CD4-positive, alpha-beta T cell (primary cell): ENCODE data around the gene DDIT4. TPM values are rescaled to one million over a fixed set of nuclear protein-coding genes. Genes with fewer than 3 reads are reported as not detected.
A peak's percentile ranks its signal among the peaks of the same experiment; 100 is the strongest.

Source experiments
- ATAC-seq: fragments of 200-7000 bp; cut with Tn5 transposase; one replicate; pipeline ENCODE4 v1.10.0; 2022; ENCODE audit warnings: mild to moderate bottlenecking; ENCODE audit not compliant: poor library complexity
- CTCF ChIA-PET: fragments of 350-600 bp; sonication (Branson Sonifier 250); formaldehyde crosslinking; loops from one replicate; lab custom pipeline; 2021; ENCODE audit warnings: antibody characterized with exemption, inconsistent platforms; lab: Charles Lee
- POLR2A ChIA-PET: fragments of 350-600 bp; sonication (Branson Sonifier 250); formaldehyde crosslinking; loops from one replicate; lab custom pipeline; 2021; ENCODE audit warnings: antibody characterized with exemption, inconsistent platforms; lab: Charles Lee
- DNase-seq, 14 experiments: peaks; one replicate each; pipeline ENCODE4 v3.0.0-alpha.2; 2013 to 2020; ENCODE audit warnings: mixed read lengths in 2 of 14
- H3K27ac ChIP-seq, 2 donors: one replicate each; pipeline versions ENCODE4 v1.5.1 to v1.7.0; 2013; ENCODE audit warnings: low read length in 2 of 2, low read depth in 1 of 2, mild to moderate bottlenecking in 1 of 2
- H3K27me3 ChIP-seq, 2 experiments: 1 replicate in 1 of 2; 2 replicates in 1 of 2; pipeline versions ENCODE4 v1.6.1 to v1.7.0; 2013; ENCODE audit warnings: low read length in 2 of 2, control low read depth in 1 of 2, mild to moderate bottlenecking in 1 of 2, moderate library complexity in 1 of 2; ENCODE audit not compliant: insufficient read depth in 2 of 2, control insufficient read depth in 1 of 2
- H3K36me3 ChIP-seq: one replicate; pipeline ENCODE4 v1.6.1; 2013; ENCODE audit warnings: low read length, control low read depth; ENCODE audit not compliant: insufficient read depth
- H3K4me1 ChIP-seq: one replicate; pipeline ENCODE4 v1.6.1; 2013; ENCODE audit warnings: low read length, control low read depth; ENCODE audit not compliant: insufficient read depth
- H3K4me3 ChIP-seq: one replicate; pipeline ENCODE4 v1.5.1; 2013; ENCODE audit warnings: mild to moderate bottlenecking, low read length, moderate library complexity
- H3K9me3 ChIP-seq, 2 experiments: 1 replicate in 1 of 2; 2 replicates in 1 of 2; pipeline versions ENCODE4 v1.6.1 to v1.7.0; 2013; ENCODE audit warnings: low read length in 2 of 2, mild to moderate bottlenecking in 2 of 2, control low read depth in 1 of 2, moderate library complexity in 1 of 2; ENCODE audit not compliant: control insufficient read depth in 1 of 2, insufficient read depth in 1 of 2
- H3K27ac Mint-ChIP-seq: one replicate; pipeline ENCODE4 v1.8.0; 2020; ENCODE audit warnings: mixed read lengths
- H3K27me3 Mint-ChIP-seq: one replicate; pipeline ENCODE4 v1.8.0; 2021; ENCODE audit warnings: mixed read lengths
- H3K36me3 Mint-ChIP-seq: one replicate; pipeline ENCODE4 v1.8.0; 2021; ENCODE audit warnings: low read depth, mixed read lengths
- H3K4me1 Mint-ChIP-seq: one replicate; pipeline ENCODE4 v1.8.0; 2021; ENCODE audit warnings: low read depth, mixed read lengths
- H3K4me3 Mint-ChIP-seq: one replicate; pipeline ENCODE4 v1.8.0; 2020; ENCODE audit warnings: mild to moderate bottlenecking, mixed read lengths
- H3K9me3 Mint-ChIP-seq: one replicate; pipeline ENCODE4 v1.8.0; 2020; ENCODE audit warnings: mixed read lengths
- intact Hi-C, 2 experiments: fragments of 100-400 bp; cut with DNase I in 1 of 2; cut with micrococcal nuclease in 1 of 2; formaldehyde crosslinking; loops; one replicate each; pipeline versions ENCODE4 v1.15.1 to v1.9.0; 2023 to 2025; cut with DNase I, micrococcal nuclease
- total RNA-seq, 174 experiments: library from RNA in 2 of 174; stranded (reverse) in 2 of 174; gene quantifications; one replicate each; pipeline ENCODE4 v1.2.3 and lab custom pipeline; 2021 to 2026
- TF ChIP-seq, protein P1 (sequence below): fragments of 200-600 bp; IDR thresholded peaks from one replicate; pipeline ENCODE4 v1.8.0; 2022; ENCODE audit warnings: antibody characterized with exemption, mild to moderate bottlenecking

DDIT4 gene
- total RNA-seq, 2 experiments from 2014 or later = 427 to 436 TPM

- H3K9me3 Mint-ChIP-seq = no peaks in the 10 kb centered on the region
- DNase-seq = peak; percentile 77 to 95 (median 88)
- peak overlapping the region; percentile 91 for H3K27ac Mint-ChIP-seq
- CTCF ChIA-PET = interaction anchor here (0.9 to 3.3 kb wide), 10 partner anchors 12 to 46 kb away, joined by 3 to 21 read pairs (median 5); partner anchors contain the start of gene DDIT4
- Histone ChIP-seq H3K4me1 (peaks cover 93% of the 10 kb centered on the region), H3K4me3 (peak overlapping the region; percentile 52), H3K36me3 (no peaks in the 10 kb centered on the region), H3K9me3 (no peaks in the 10 kb centered on the region), H3K27me3 (no peaks in the 10 kb centered on the region), H3K27ac (peak overlapping the region; percentile 86 to 95)
- POLR2A ChIA-PET = interaction anchor here (0.9 to 8.5 kb wide), 20 partner anchors 7 to 260 kb away, joined by 3 to 93 read pairs (median 7); partner anchors contain the start of genes ANAPC16, ASCC1, DDIT4 and SPOCK2
- TF ChIP-seq, protein P1, sequence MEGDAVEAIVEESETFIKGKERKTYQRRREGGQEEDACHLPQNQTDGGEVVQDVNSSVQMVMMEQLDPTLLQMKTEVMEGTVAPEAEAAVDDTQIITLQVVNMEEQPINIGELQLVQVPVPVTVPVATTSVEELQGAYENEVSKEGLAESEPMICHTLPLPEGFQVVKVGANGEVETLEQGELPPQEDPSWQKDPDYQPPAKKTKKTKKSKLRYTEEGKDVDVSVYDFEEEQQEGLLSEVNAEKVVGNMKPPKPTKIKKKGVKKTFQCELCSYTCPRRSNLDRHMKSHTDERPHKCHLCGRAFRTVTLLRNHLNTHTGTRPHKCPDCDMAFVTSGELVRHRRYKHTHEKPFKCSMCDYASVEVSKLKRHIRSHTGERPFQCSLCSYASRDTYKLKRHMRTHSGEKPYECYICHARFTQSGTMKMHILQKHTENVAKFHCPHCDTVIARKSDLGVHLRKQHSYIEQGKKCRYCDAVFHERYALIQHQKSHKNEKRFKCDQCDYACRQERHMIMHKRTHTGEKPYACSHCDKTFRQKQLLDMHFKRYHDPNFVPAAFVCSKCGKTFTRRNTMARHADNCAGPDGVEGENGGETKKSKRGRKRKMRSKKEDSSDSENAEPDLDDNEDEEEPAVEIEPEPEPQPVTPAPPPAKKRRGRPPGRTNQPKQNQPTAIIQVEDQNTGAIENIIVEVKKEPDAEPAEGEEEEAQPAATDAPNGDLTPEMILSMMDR = no peak
- peak; percentile 65 for ATAC-seq
- H3K4me1 Mint-ChIP-seq = peaks cover 89% of the 10 kb centered on the region
- intact Hi-C loops = loop anchor here (1.0 kb wide), 5 partner anchors 12 to 45 kb away; no protein-coding TSS in a partner anchor
- H3K4me3 Mint-ChIP-seq = peak overlapping the region; percentile 57
- no peaks in the 10 kb centered on the region for H3K27me3 Mint-ChIP-seq
- H3K36me3 Mint-ChIP-seq = no peaks in the 10 kb centered on the region
Observed at GRCh38 chr10:72319416-72320254, 45.9 kb downstream of the DDIT4 start.

GRCh38 chr10:72320676-72321247, 47.0 kb downstream of the DDIT4 start:
- DNase-seq = peak in 10 of 14 experiments; percentile 32 to 86 (median 58)
- no peaks in the 10 kb centered on the region for H3K36me3 ChIP-seq
- peaks cover 92% of the 10 kb centered on the region for H3K4me1 ChIP-seq
- no peaks in the 10 kb centered on the region for H3K27me3 ChIP-seq
- ATAC-seq = peak; percentile 17
- TF ChIP-seq, protein P1 = no peak
- H3K9me3 ChIP-seq = no peaks in the 10 kb centered on the region
- H3K9me3 Mint-ChIP-seq = no peaks in the 10 kb centered on the region
- no peaks in the 10 kb centered on the region for H3K27me3 Mint-ChIP-seq
- ChIA-PET CTCF (interaction anchor here (0.9 to 2.9 kb wide), 9 partner anchors 11 to 98 kb away, joined by 3 to 11 read pairs (median 4); partner anchors contain the start of gene DDIT4), POLR2A (interaction anchor here (0.7 to 8.5 kb wide), 21 partner anchors 11 to 261 kb away, joined by 3 to 93 read pairs (median 5); partner anchors contain the start of genes ANAPC16, ASCC1, DDIT4 and SPOCK2)
- H3K27ac ChIP-seq = peak overlapping the region; percentile 84 to 95
- H3K4me1 Mint-ChIP-seq = peaks cover 81% of the 10 kb centered on the region
- H3K4me3 ChIP-seq = no peak overlapping the region
- intact Hi-C loops = loop anchor here in 1 of 2 experiments (1.0 kb wide), 3 partner anchors 11 to 23 kb away; no protein-coding TSS in a partner anchor
- no peaks in the 10 kb centered on the region for H3K36me3 Mint-ChIP-seq
- peak overlapping the region; percentile 57 for H3K4me3 Mint-ChIP-seq
- peak overlapping the region; percentile 91 for H3K27ac Mint-ChIP-seq
